ENCODE results near the gene MCUR1.

GRCh38 chr6:13760307-13761304, 53.8 kb downstream of the MCUR1 start:
- TF ChIP-seq POLR2A (IDR thresholded peaks at IDR 0.05; ENCODE audit: low read length) (no peak), GATA1 (IDR thresholded peaks at IDR 0.05; ENCODE audit: low read depth, low read length) (no peak)
